GM12878 (cell line): ENCODE data around the gene TEX264. TPM values are rescaled to one million over a fixed set of nuclear protein-coding genes. Genes with fewer than 3 reads are reported as not detected.

ENCODE experiments used
- ATAC-seq: fragments of 200-7000 bp; cut with Tn5 transposase; 3 replicates; pipeline ENCODE4 v1.9.1; 2020; ENCODE audit warnings: mild to moderate bottlenecking, moderate library complexity
- BruUV-seq: library from RNA; stranded (reverse); fragments of 400-500 nt; replicated peaks from 2 replicates; lab custom pipeline; 2021; lab: Mats Ljungman, UMichigan
- CTCF ChIA-PET: fragments of 300-600 bp; sonication (Branson Sonifier 250); formaldehyde crosslinking; extraction: SDS; loops from one replicate; lab custom pipeline; 2021; ENCODE audit warnings: inconsistent platforms; lab: Yijun Ruan, JAX
- POLR2A ChIA-PET: fragments of 350-600 bp; formaldehyde crosslinking; extraction: SDS; loops from one replicate; lab custom pipeline; 2021; ENCODE audit warnings: inconsistent platforms; lab: Charles Lee
- RAD21 ChIA-PET: fragments of 300-600 bp; sonication (Branson Sonifier 250); formaldehyde crosslinking; loops from one replicate; lab custom pipeline; 2023; ENCODE audit warnings: antibody characterized with exemption; ENCODE audit not compliant: unreplicated experiment; lab: Charles Lee
- SMC1A ChIA-PET: fragments of 300-600 bp; sonication (Branson Sonifier 250); formaldehyde crosslinking; loops from one replicate; lab custom pipeline; 2023; ENCODE audit not compliant: unreplicated experiment, uncharacterized antibody; lab: Charles Lee
- DNase-seq: peaks from one replicate; pipeline ENCODE4 v3.0.0-alpha.2; 2011; ENCODE audit warnings: low read depth, low spot score
- FAIRE-seq: peaks from 3 replicates; lab custom pipeline; 2011; peaks lifted over from hg19 to GRCh38; lab: Jason Lieb, UNC
- H2AFZ ChIP-seq: 2 replicates; pipeline ENCODE4 v1.6.0; 2011; ENCODE audit warnings: low read depth, low read length, control low read depth; ENCODE audit not compliant: control insufficient read depth
- H3K27ac ChIP-seq: 2 replicates; pipeline ENCODE4 v1.5.1; 2011; ENCODE audit warnings: control low read depth; ENCODE audit not compliant: control insufficient read depth, insufficient read depth
- H3K27me3 ChIP-seq, 2 experiments: replicated peaks in 1 of 2; 2 replicates each; pipeline versions ENCODE4 v1.6.0 to v1.6.1; 2011; ENCODE audit warnings: low read length in 1 of 2; ENCODE audit not compliant: control insufficient read depth in 2 of 2, insufficient read depth in 2 of 2
- H3K36me3 ChIP-seq, 2 experiments: 2 replicates each; pipeline ENCODE4 v1.5.1; 2011; ENCODE audit warnings: low read length in 1 of 2; ENCODE audit not compliant: control insufficient read depth in 2 of 2, insufficient read depth in 2 of 2
- H3K4me1 ChIP-seq: 2 replicates; pipeline ENCODE4 v1.6.1; 2011; ENCODE audit warnings: mild to moderate bottlenecking, low read length, moderate library complexity, mixed read lengths; ENCODE audit not compliant: control insufficient read depth, insufficient read depth
- H3K4me2 ChIP-seq: 2 replicates; pipeline ENCODE4 v1.6.0; 2011; ENCODE audit warnings: control low read depth; ENCODE audit not compliant: control insufficient read depth, insufficient read depth
- H3K4me3 ChIP-seq: fragments of 200-600 bp; sonication (generic); 2 replicates; pipeline ENCODE4 v1.5.1; 2016
- H3K79me2 ChIP-seq: 2 replicates; pipeline ENCODE4 v1.6.0; 2011; ENCODE audit warnings: low read length; ENCODE audit not compliant: control insufficient read depth, insufficient read depth
- H3K9ac ChIP-seq: 2 replicates; pipeline ENCODE4 v1.8.0; 2011; ENCODE audit warnings: low read length, control low read depth, mixed read lengths; ENCODE audit not compliant: control insufficient read depth, insufficient read depth
- H3K9me3 ChIP-seq: replicated peaks from 3 replicates; pipeline ENCODE4 v1.5.1; 2011; ENCODE audit warnings: mild to moderate bottlenecking, low read length; ENCODE audit not compliant: control insufficient read depth, insufficient read depth
- H4K20me1 ChIP-seq: 2 replicates; pipeline ENCODE4 v1.6.0; 2011; ENCODE audit not compliant: control insufficient read depth, insufficient read depth
- ATF7 ChIP-seq: fragments of 450-650 bp; IDR thresholded peaks from 2 replicates; pipeline ENCODE4 v1.6.1; 2016; ENCODE audit warnings: low read depth, mild to moderate bottlenecking
- CBX5 ChIP-seq: sonication (generic); IDR thresholded peaks from 2 replicates; pipeline ENCODE4 v1.6.1; 2016; ENCODE audit warnings: low read depth, moderate library complexity, mild to moderate bottlenecking, inconsistent platforms
- CEBPB ChIP-seq, 2 experiments: fragments of 150-350 bp in 1 of 2; IDR thresholded peaks; 2 replicates each; pipeline ENCODE4 v1.6.1; 2012 to 2014; ENCODE audit warnings: low read depth in 2 of 2, low read length in 2 of 2, borderline replicate concordance in 1 of 2, inconsistent platforms in 1 of 2
- HDAC6 ChIP-seq: fragments of 200-600 bp; sonication (generic); IDR thresholded peaks from one replicate; pipeline ENCODE4 v1.8.0; 2017; ENCODE audit warnings: antibody characterized with exemption; ENCODE audit not compliant: unreplicated experiment
- JUNB ChIP-seq: IDR thresholded peaks from 2 replicates; pipeline ENCODE4 v1.6.1; 2016; ENCODE audit warnings: antibody characterized with exemption, mild to moderate bottlenecking
- RAD21 ChIP-seq: IDR thresholded peaks from 2 replicates; pipeline ENCODE4 v1.6.1; 2011; ENCODE audit warnings: mild to moderate bottlenecking, low read depth, low read length, moderate library complexity; ENCODE audit not compliant: insufficient read depth
- RCOR1 ChIP-seq: conservative IDR thresholded peaks from 2 replicates; pipeline ENCODE4 v1.6.1; 2012; ENCODE audit warnings: low read depth, low read length, improper control_type of control experiment
- RUNX3 ChIP-seq: IDR thresholded peaks from 2 replicates; pipeline ENCODE4 v1.6.1; 2012; ENCODE audit warnings: low read length, inconsistent platforms
- SREBF1 ChIP-seq: IDR thresholded peaks from 2 replicates; pipeline ENCODE4 v1.6.1; 2012; ENCODE audit warnings: mild to moderate bottlenecking, low read length
- STAT3 ChIP-seq: IDR thresholded peaks from 2 replicates; pipeline ENCODE4 v1.6.1; 2011; ENCODE audit warnings: low read depth, low read length, improper control_type of control experiment
- USF2 ChIP-seq: IDR thresholded peaks from 2 replicates; pipeline ENCODE4 v1.6.1; 2011; ENCODE audit warnings: low read depth, low read length, improper control_type of control experiment, borderline replicate concordance
- YBX1 ChIP-seq: fragments of 450-650 bp; IDR thresholded peaks from 2 replicates; pipeline ENCODE4 v1.6.1; 2016; ENCODE audit warnings: antibody characterized with exemption
- in situ Hi-C: fragments of 300-500 bp; cut with MboI; formaldehyde crosslinking; loops from 9 replicates; pipeline ENCODE4 v1.14.3; 2018; ENCODE audit warnings: mixed read lengths
- intact Hi-C: fragments of 100-400 bp; cut with micrococcal nuclease; formaldehyde crosslinking; loops from one replicate; pipeline ENCODE4 v1.14.2; 2022; ENCODE audit not compliant: unreplicated experiment
- polyA plus RNA-seq, 11 experiments: library from polyadenylated mRNA; depleted of rRNA in 4 of 11; unstranded in 6 of 11; stranded (reverse) in 5 of 11; fragments of >200 nt; fragmentation: Nextera tagmentation in 4 of 11; fragmentation: Illumina TruSeq in 1 of 11; extraction: Ambion mirVana in 4 of 11; extraction: Trizol in 1 of 11; gene quantifications; 1 replicate in 1 of 11; 2 replicates in 10 of 11; pipeline versions ENCODE4 v1.2.1 to v1.2.3, GENCODE V29; 2011 to 2016; ENCODE audit warnings: inconsistent platforms in 2 of 11, missing spikeins in 2 of 11, low read depth in 1 of 11
- total RNA-seq, 4 experiments: library from RNA; depleted of rRNA in 3 of 4; stranded (reverse); fragments of >200 nt in 3 of 4; fragmentation: Illumina TruSeq in 1 of 4; extraction: Trizol in 1 of 4; gene quantifications; 2 replicates each; pipeline versions ENCODE4 v1.2.1 to v1.2.3, GENCODE V29; 2013 to 2021
- TF ChIP-seq, protein P1 (sequence below): fragments of 450-650 bp; IDR thresholded peaks from 2 replicates; pipeline ENCODE4 v1.6.1; 2017; ENCODE audit warnings: mild to moderate bottlenecking, moderate library complexity

TEX264 gene
- total and polyA plus RNA-seq, 10 of the 15 experiments (the other 5 are each of a cell fraction or from before 2014, with no cell fraction given), result 3.6 to 63.0 (median 52.4) TPM

DNA sequence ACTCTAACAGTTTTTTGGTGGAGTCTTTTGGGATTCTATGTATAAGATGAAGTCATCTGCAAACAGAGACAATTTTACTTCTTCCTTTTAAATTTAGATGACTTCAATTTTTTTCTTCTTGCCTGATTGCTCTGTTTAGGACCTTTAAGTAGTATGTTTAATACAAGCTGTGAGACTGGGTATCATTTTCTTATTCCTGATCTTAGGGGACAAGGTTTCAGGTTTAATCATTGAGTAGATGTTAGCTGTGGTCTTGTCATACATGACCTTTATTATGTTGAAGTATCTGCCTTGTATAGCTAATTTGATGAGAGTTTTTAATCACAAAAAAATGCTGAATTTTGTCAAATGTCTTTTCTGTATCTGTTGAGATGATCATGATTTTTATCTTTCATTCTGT lies 56.4 kb downstream of the TEX264 start:
- Histone ChIP-seq H3K27me3 (no peaks in the 10 kb centered on the region), H3K9ac (no peak overlapping the region), H3K4me3 (no peak overlapping the region), H3K4me2 (no peak overlapping the region), H2AFZ (no peak overlapping the region), H3K9me3 (no peaks in the 10 kb centered on the region), H3K4me1 (no peaks in the 10 kb centered on the region), H3K27ac (no peak overlapping the region)
- SMC1A ChIA-PET, result no interaction called here
- DNase-seq (no peak), ATAC-seq (no peak)
- POLR2A ChIA-PET, result no interaction called here
- CTCF ChIA-PET, result interaction anchor here (1.2 to 2.0 kb wide), 2 partner anchors 71 to 72 kb away, joined by 3 to 5 read pairs; no protein-coding TSS in a partner anchor
- RAD21 ChIA-PET, result no interaction called here
- BruUV-seq, result no TSS peak
- TF ChIP-seq SREBF1, result no peak
- TF ChIP-seq CEBPB (IDR thresholded peaks at IDR 0.05; ENCODE audit: borderline replicate concordance in 1 of 2, low read depth in 2 of 2, low read length in 2 of 2), result no peak
- no peak for TF ChIP-seq USF2
- no peak for TF ChIP-seq ATF7
- no peak for TF ChIP-seq RUNX3
- TF ChIP-seq STAT3, result no peak
- TF ChIP-seq, all 136 proteins: peak for 0
- FAIRE-seq, result no peak
- H3K79me2 ChIP-seq, result no peaks in the 10 kb centered on the region
- intact Hi-C loops (no loop called here), in situ Hi-C loops (no loop called here)
- no peaks in the 10 kb centered on the region for H3K36me3 ChIP-seq
- H4K20me1 ChIP-seq, result no peaks in the 10 kb centered on the region

DNA sequence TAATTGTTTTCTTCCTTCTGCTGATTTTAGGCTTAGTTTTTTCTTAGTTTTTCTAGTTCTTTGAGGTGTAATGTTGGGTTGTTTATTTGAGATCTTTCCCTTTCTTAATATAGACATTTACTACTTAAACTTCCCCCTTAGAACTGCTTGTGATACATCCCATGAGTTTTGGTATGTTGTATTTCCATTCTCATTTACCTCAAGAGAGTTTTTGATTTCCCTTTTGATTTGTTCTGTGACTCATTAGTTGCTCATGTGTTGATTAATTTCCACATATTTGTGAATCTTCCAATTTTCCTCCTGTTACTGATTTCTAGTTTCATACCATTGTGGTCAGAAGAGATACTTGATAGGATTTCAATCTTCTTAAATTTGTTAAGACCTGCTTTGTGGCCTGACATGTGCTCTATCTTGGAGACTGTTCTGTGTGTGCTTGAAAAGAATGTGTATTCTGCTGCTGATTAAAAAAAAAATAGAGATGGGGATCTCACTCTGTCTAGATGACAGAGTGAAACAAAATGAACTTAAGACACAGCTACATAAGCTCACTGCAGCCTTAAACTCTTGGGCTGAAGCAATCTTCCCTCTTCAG lies 58.1 kb downstream of the TEX264 start:
- Histone ChIP-seq H3K9me3 (no peaks in the 10 kb centered on the region), H3K9ac (no peak overlapping the region), H3K36me3 (no peaks in the 10 kb centered on the region), H3K79me2 (no peaks in the 10 kb centered on the region), H2AFZ (no peak overlapping the region), H3K4me2 (no peak overlapping the region), H3K4me3 (no peak overlapping the region), H3K4me1 (no peaks in the 10 kb centered on the region), H4K20me1 (no peaks in the 10 kb centered on the region), H3K27ac (no peak overlapping the region), H3K27me3 (no peaks in the 10 kb centered on the region)
- no TSS peak for BruUV-seq
- DNase-seq (no peak), FAIRE-seq (no peak), ATAC-seq (no peak)
- intact Hi-C loops (no loop called here), in situ Hi-C loops (no loop called here)
- SMC1A ChIA-PET, result interaction anchor here (0.6 to 1.2 kb wide), 2 partner anchors 10 to 18 kb away, joined by 3 to 5 read pairs; no protein-coding TSS in a partner anchor
- CTCF ChIA-PET, result interaction anchor here (2.0 kb wide), 1 partner anchor 10 kb away, joined by 8 read pairs; no protein-coding TSS in a partner anchor
- POLR2A ChIA-PET, result no interaction called here
- RAD21 ChIA-PET, result no interaction called here
- TF ChIP-seq JUNB (no peak), RCOR1 (no peak), RAD21 (no peak), YBX1 (no peak), HDAC6 (no peak), CBX5 (no peak)
- TF ChIP-seq, protein P1, sequence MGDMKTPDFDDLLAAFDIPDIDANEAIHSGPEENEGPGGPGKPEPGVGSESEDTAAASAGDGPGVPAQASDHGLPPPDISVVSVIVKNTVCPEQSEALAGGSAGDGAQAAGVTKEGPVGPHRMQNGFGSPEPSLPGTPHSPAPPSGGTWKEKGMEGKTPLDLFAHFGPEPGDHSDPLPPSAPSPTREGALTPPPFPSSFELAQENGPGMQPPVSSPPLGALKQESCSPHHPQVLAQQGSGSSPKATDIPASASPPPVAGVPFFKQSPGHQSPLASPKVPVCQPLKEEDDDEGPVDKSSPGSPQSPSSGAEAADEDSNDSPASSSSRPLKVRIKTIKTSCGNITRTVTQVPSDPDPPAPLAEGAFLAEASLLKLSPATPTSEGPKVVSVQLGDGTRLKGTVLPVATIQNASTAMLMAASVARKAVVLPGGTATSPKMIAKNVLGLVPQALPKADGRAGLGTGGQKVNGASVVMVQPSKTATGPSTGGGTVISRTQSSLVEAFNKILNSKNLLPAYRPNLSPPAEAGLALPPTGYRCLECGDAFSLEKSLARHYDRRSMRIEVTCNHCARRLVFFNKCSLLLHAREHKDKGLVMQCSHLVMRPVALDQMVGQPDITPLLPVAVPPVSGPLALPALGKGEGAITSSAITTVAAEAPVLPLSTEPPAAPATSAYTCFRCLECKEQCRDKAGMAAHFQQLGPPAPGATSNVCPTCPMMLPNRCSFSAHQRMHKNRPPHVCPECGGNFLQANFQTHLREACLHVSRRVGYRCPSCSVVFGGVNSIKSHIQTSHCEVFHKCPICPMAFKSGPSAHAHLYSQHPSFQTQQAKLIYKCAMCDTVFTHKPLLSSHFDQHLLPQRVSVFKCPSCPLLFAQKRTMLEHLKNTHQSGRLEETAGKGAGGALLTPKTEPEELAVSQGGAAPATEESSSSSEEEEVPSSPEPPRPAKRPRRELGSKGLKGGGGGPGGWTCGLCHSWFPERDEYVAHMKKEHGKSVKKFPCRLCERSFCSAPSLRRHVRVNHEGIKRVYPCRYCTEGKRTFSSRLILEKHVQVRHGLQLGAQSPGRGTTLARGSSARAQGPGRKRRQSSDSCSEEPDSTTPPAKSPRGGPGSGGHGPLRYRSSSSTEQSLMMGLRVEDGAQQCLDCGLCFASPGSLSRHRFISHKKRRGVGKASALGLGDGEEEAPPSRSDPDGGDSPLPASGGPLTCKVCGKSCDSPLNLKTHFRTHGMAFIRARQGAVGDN, result no peak
